Esophagus (tissue), 2 donors: ENCODE measurements around the gene PCDHGA7. TPM values are rescaled to one million over a fixed set of nuclear protein-coding genes. Genes with fewer than 3 reads are reported as not detected.
"Not testable (repeated sequence)": the region's sequence is repeated elsewhere in the genome, so short reads cannot be mapped to it uniquely, and the experiment has no call there.

Source experiments
- H3K27ac ChIP-seq, 2 donors: one replicate each; pipeline ENCODE4 v1.5.1; 2013; ENCODE audit warnings: low read depth in 2 of 2, mild to moderate bottlenecking in 2 of 2, inconsistent platforms in 1 of 2, low read length in 1 of 2, moderate library complexity in 1 of 2
- H3K27me3 ChIP-seq, 2 donors: one replicate each; pipeline ENCODE4 v1.6.1; 2013; ENCODE audit warnings: low read length in 2 of 2, control low read depth in 1 of 2, mild to moderate bottlenecking in 1 of 2; ENCODE audit not compliant: insufficient read depth in 2 of 2, control insufficient read depth in 1 of 2
- H3K36me3 ChIP-seq, 2 donors: one replicate each; pipeline ENCODE4 v1.6.1; 2013; ENCODE audit warnings: low read length in 1 of 2; ENCODE audit not compliant: control insufficient read depth in 2 of 2, insufficient read depth in 2 of 2
- H3K4me1 ChIP-seq, 2 donors: one replicate each; pipeline ENCODE4 v1.6.1; 2013; ENCODE audit warnings: low read length in 1 of 2; ENCODE audit not compliant: control insufficient read depth in 2 of 2, insufficient read depth in 2 of 2
- H3K4me3 ChIP-seq, 2 donors: one replicate each; pipeline ENCODE4 v1.5.1; 2013; ENCODE audit warnings: low read length in 2 of 2, mild to moderate bottlenecking in 2 of 2, low read depth in 1 of 2, moderate library complexity in 1 of 2
- H3K9me3 ChIP-seq, 2 donors: one replicate each; pipeline ENCODE4 v1.6.1; 2013; ENCODE audit warnings: mild to moderate bottlenecking in 2 of 2, low read depth in 1 of 2, low read length in 1 of 2, moderate library complexity in 1 of 2; ENCODE audit not compliant: control insufficient read depth in 2 of 2, insufficient read depth in 1 of 2
- WGBS, 2 donors: extraction: QIAGEN DNeasy Blood & Tissue Kit; methylation state at CpG; one replicate each; pipeline ENCODE4 v1.1.7; 2013; 5-methylcytosine and 5-hydroxymethylcytosine counted together
- polyA plus RNA-seq, 2 donors: library from polyadenylated mRNA; stranded (reverse); fragments of 200-250 nt; gene quantifications; one replicate each; pipeline ENCODE4 v1.2.3, GENCODE V29; 2013
- donor health status: healthy with polysubstance abuse.
- donor health status: Bipolar disorder and iron deficiency.

Gene PCDHGA7
- polyA plus RNA-seq, 2 donors = 0.24 to 0.53 TPM

GRCh38 chr5:141383345-141383744, 803 bp downstream of the PCDHGA7 start:
- peaks cover 24 to 29% of the 10 kb centered on the region in 2 donors for H3K9me3 ChIP-seq
- peak overlapping the region in 1 of 2 donors; percentile 7 for H3K4me3 ChIP-seq
- WGBS, 2 donors = 40 to 42% methylated on average over 21 of the region's 21 CpGs
- H3K4me1 ChIP-seq = peaks cover 0 to 4% of the 10 kb centered on the region in 2 donors
- no peaks in the 10 kb centered on the region for H3K27me3 ChIP-seq
- no peaks in the 10 kb centered on the region for H3K36me3 ChIP-seq
- no peak overlapping the region for H3K27ac ChIP-seq

- no peaks in the 10 kb centered on the region for H3K36me3 ChIP-seq
- peaks cover 0 to 4% of the 10 kb centered on the region in 2 donors for H3K4me1 ChIP-seq
- H3K4me3 ChIP-seq = no peak overlapping the region
- no peaks in the 10 kb centered on the region for H3K27me3 ChIP-seq
- no peak overlapping the region for H3K27ac ChIP-seq
- H3K9me3 ChIP-seq = peaks cover 34 to 43% of the 10 kb centered on the region in 2 donors
- 46 to 51% methylated on average over 43 of the region's 43 CpGs for WGBS, 2 donors
Measured at GRCh38 chr5:141384471-141385267, 2.1 kb downstream of the PCDHGA7 start.

GRCh38 chr5:141387557-141388311, 5.2 kb downstream of the PCDHGA7 start, which contains the start of gene PCDHGB4:
Gene PCDHGB4 (plus strand): TSS chr5:141387698. CDS start chr5:141387885, 187 bp downstream.
- peaks cover 34 to 45% of the 10 kb centered on the region in 2 donors for H3K9me3 ChIP-seq
- H3K27ac ChIP-seq, H3K4me3 ChIP-seq, H3K36me3 ChIP-seq, H3K4me1 ChIP-seq, H3K27me3 ChIP-seq: not testable (repeated sequence)
- 14 to 23% methylated on average over 21 to 22 of the region's 40 CpGs for WGBS, 2 donors

GRCh38 chr5:141388661-141389060, 6.1 kb downstream of the PCDHGA7 start:
- Histone ChIP-seq H3K27me3 (peaks cover 0 to 5% of the 10 kb centered on the region in 2 donors), H3K9me3 (peaks cover 34 to 45% of the 10 kb centered on the region in 2 donors), H3K27ac (no peak overlapping the region), H3K4me1 (peaks cover 0 to 4% of the 10 kb centered on the region in 2 donors), H3K4me3 (no peak overlapping the region), H3K36me3 (no peaks in the 10 kb centered on the region)
- 43 to 44% methylated on average over 10 of the region's 10 CpGs for WGBS, 2 donors

- no peak overlapping the region for H3K27ac ChIP-seq
- 42 to 45% methylated on average over 77 of the region's 77 CpGs for WGBS, 2 donors
- peaks cover 34 to 46% of the 10 kb centered on the region in 2 donors for H3K9me3 ChIP-seq
- H3K4me1 ChIP-seq = peaks cover 0 to 3% of the 10 kb centered on the region in 2 donors
- no peak overlapping the region for H3K4me3 ChIP-seq
- H3K27me3 ChIP-seq = peaks cover 0 to 5% of the 10 kb centered on the region in 2 donors
- H3K36me3 ChIP-seq = no peaks in the 10 kb centered on the region
Measured at GRCh38 chr5:141389153-141390042, 6.9 kb downstream of the PCDHGA7 start.

- H3K4me1 ChIP-seq = no peaks in the 10 kb centered on the region
- peaks cover 0 to 5% of the 10 kb centered on the region in 2 donors for H3K27me3 ChIP-seq
- peaks cover 33 to 42% of the 10 kb centered on the region in 2 donors for H3K9me3 ChIP-seq
- H3K27ac ChIP-seq = no peak within 1 kb of the TSS
- no peak within 1 kb of the TSS for H3K4me3 ChIP-seq
- H3K36me3 ChIP-seq = no peaks in the 10 kb centered on the region
- WGBS, 2 donors = 25 to 30% methylated on average over 38 of the region's 38 CpGs
Measured at GRCh38 chr5:141392429-141393198, 10.1 kb downstream of the PCDHGA7 start, which contains the start of gene PCDHGA8. Gene PCDHGA8 (plus strand): TSS chr5:141392633. CDS start chr5:141392814, 181 bp downstream.

GRCh38 chr5:141393267-141393666, 10.7 kb downstream of the PCDHGA7 start:
- Histone ChIP-seq H3K36me3 (no peaks in the 10 kb centered on the region), H3K4me3 (no peak overlapping the region), H3K4me1 (no peaks in the 10 kb centered on the region), H3K27me3 (peaks cover 0 to 5% of the 10 kb centered on the region in 2 donors), H3K9me3 (peaks cover 36 to 44% of the 10 kb centered on the region in 2 donors), H3K27ac (no peak overlapping the region)
- 36% methylated on average over 21 of the region's 21 CpGs for WGBS, 2 donors

GRCh38 chr5:141394401-141395187, 12.1 kb downstream of the PCDHGA7 start:
- H3K27ac ChIP-seq, H3K4me3 ChIP-seq, H3K4me1 ChIP-seq, H3K36me3 ChIP-seq, H3K27me3 ChIP-seq: not testable (repeated sequence)
- peaks cover 30 to 39% of the 10 kb centered on the region in 2 donors for H3K9me3 ChIP-seq
- WGBS, 2 donors = 42% methylated on average over 41 to 46 of the region's 53 CpGs
